ENCODE measurements around the gene GNAL.

GNAL gene

DNA sequence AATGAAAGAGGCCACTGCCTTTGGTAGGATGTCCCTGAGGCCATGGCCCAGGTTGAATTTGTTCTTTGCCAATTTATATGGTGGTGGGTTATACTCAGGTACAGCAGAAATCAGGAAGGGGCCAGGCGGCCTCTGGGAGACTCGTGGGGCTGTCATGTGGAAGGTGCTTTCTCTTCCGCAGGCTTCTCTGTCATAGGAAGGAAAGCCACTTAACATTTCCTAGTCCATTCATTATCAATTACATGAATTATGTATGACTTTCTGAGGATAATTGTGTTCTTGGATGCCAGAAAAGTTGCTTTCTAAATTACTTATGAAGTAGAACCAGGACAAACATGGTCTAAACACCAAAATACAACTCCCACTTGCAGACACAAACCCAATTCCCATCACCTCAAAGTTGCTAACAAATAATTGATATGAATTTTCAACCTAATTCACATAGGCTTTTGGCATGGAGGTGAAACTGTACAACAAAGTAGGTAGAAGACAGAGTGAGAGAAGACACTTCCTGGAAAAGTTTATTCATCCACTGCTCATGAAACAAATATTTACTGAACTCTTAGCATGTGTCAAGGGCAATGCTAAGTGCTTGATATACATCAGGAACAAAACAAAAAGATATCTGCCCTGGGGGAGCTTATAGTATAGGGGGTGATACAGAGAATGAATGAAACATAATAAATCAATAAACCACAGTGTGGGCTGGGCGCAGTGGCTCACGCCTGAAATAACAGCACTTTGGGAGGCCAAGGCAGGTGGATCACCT lies 111.7 kb downstream of the GNAL start:
- FAIRE-seq: no peak
- no peak for DNase-seq (ENCODE audit: insufficient read length, low spot score)

DNA sequence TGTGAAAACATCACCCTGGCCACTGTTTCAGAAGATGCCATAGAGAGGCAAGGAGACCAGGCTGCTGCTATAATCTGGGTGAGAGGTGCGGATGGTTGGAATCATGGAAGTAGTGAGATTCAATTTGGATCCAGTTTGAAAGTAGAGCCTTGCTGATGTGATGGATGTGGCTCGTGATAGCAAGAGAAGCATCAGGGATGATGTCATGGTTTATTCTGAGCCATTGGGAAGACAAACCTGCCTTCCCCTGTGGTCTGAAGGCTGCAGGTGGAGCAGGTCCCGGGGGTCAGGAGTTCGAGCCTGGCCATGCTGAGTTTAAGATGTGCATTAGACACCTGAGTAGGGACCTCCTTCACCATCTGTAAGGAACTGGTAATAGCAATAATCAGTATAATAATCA lies 112.5 kb downstream of the GNAL start:
- DNase-seq (ENCODE audit: insufficient read length, low spot score): no peak
- FAIRE-seq: no peak

DNA sequence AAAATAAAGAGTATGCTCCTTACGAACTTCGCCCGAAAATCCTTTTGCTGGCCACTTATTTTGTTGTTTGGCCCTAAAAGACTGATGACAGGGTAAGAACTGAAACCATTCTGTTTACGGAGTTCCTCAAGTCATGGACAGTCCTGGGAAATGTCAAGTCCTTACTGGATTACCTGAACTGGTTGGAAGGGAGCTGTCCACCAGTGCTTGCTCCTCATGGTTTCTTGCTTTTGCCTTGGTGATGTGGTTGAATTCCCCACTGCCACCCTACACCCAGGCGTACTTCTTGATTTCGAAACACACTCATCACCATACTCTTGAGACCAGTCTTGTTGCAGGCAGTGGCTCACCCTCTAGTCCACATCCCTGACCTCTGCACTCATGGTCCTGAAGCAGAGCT lies 113.1 kb downstream of the GNAL start:
- FAIRE-seq: no peak
- no peak for DNase-seq (ENCODE audit: insufficient read length, low spot score)

GRCh38 chr18:11802586-11802985 lies 113.5 kb downstream of the GNAL start:
- no peak for FAIRE-seq

DNA sequence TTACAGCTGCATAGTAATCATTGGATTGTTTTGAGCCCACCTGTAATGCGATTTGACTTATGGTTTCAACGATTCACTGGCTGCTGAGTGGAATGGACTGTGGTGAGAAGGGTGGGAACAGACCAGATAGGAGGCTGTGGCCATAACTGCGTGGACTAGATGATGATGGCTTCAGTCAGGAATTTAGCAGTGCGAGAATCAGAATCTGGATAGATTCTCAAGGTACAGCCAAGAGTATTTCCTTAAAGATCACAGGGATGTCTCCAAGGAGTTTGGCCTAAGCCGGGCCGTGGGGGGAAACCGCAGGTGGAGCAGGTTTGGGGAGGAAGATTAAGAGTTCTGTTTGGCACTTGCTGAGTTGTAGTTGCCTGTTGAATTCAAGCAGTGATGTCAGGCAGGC lies 118.2 kb downstream of the GNAL start:
- no peak for FAIRE-seq
- no peak for DNase-seq (ENCODE audit: insufficient read length, low spot score)

More at GRCh38 chr18:11802586-11802985, 113.5 kb downstream of the GNAL start:
- no peak for DNase-seq (ENCODE audit: insufficient read length, low spot score)

DNA sequence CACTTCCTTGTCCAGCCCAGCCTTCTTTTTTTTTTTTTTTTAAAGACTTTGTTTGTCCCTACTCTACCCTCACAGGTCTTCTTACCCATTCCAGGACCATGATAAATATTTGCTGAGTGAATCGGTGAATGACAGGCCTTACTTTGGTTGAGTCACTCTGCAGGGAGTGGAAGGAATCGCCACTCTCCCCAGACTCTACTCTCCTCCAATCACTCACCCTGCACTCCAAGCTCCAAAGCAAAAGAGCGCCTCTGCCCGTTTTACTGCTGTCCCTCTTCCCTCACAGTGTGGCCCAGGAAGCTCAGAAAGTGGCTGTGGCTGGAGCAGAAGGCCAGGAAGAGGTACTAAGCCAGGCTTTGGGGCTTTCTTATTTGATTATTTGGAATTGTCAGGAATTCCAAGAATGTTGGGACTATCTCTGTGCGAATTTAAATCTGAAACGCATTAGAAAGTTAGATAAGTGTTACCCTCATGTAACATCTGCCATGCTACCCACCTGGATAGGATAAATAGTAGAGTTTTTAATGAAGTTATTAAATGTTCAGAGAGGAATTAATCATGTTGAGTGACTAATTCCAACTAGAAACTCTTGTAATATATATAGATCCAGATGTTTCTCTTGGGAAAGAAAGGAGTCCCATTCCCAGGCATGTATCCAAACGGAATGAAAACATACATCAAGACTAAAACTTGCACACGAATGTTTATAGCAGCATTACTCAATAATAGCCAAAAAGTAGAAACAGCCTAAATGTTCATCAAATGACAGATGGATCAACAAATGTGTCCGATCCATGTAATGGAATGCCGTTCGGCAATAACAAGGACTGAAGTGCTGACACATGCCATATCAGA lies 119.2 kb downstream of the GNAL start:
- DNase-seq (ENCODE audit: insufficient read length, low spot score) (peak; percentile 41), FAIRE-seq (no peak)

DNA sequence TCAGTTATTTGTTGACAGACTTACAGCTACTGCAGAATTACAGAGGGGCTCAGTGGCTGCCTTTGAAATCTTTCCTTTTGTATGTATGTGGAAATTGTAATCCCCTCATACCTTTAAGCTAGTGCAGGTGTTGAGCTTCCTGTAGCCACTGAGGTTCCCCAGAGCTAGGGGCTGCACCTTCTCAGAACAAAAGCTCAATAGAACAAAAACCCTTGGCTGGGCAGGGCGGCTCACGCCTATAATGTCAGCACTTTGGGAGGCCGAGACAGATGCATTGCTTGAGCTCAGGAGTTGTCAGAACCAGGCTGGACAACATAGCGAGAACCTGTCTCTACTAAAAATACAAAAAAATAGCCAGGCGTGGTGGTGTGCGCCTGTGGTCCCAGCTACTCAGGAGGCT lies 120.8 kb downstream of the GNAL start:
- DNase-seq (ENCODE audit: insufficient read length, low spot score) (no peak), FAIRE-seq (no peak)

DNA sequence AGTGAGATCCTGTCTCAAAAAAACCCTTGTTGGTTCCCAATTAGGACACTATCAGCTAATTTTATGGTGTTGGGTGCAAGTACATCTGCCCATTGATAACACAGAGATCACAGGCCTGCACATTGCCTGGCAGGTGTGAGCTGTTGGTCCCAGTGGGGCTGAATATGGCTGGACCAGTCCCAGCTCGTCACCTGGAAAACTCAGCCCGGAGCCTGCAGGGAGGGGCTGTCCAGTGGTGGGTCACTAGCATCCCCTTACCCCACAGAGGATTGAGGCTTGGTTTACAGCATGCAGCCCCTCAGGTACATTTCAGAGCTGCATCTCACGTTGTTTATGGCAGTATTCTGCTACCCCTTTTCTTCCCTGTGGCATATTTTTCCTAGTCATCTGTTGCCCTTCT lies 121.3 kb downstream of the GNAL start:
- FAIRE-seq (no peak), DNase-seq (ENCODE audit: insufficient read length, low spot score) (no peak)

GRCh38 chr18:11811009-11811408 lies 121.9 kb downstream of the GNAL start:
- FAIRE-seq (no peak), DNase-seq (ENCODE audit: insufficient read length, low spot score) (no peak)

DNA sequence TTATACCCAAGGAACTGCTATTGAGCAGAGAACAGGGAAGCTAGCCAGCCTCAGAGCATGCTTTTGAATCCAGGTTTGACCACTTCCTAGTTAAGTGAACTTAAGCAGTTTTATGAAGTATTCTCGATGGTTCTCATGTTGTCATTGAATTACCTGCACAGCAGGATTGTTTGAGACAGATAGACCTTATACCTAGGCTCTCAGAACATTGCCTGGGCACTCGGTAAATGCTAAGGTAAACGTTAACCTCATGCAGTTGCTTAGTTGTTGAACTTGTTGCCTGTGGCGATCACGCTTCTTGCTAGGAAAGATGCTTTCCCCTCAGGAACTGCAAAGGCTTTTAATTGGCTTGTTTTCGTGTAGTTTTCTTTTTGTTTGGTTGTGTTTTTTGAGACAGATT lies 128.2 kb downstream of the GNAL start:
- no peak for DNase-seq (ENCODE audit: insufficient read length, low spot score)
- FAIRE-seq: no peak

GRCh38 chr18:11818486-11819203 lies 129.6 kb downstream of the GNAL start:
- DNase-seq (ENCODE audit: insufficient read length, low spot score): no peak
- no peak for FAIRE-seq

GRCh38 chr18:11819938-11820337 lies 130.9 kb downstream of the GNAL start:
- no peak for FAIRE-seq
- DNase-seq (ENCODE audit: insufficient read length, low spot score): no peak

DNA sequence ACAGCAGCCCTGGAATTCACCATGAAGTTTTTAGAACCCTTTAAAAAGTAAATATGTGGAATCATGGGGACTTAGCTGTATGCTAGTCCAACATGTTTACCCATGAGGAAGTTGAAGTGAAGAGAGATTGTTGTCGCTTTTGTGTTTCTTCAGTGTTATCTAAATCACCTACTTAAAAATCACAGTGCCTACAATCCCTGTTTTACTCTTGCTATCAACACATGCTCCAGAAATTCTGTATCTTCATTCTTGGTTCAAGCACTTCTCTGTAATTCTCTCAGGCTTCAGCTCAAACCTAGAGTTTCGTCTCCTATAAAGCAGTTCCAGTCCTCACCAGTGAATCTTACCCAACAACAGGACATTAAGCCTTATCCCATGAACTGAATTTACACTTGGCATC lies 131.6 kb downstream of the GNAL start:
- FAIRE-seq (no peak), DNase-seq (ENCODE audit: insufficient read length, low spot score) (no peak)

- FAIRE-seq: no peak
- DNase-seq (ENCODE audit: insufficient read length, low spot score): no peak
Measured at GRCh38 chr18:11821208-11821607, 132.1 kb downstream of the GNAL start.

- DNase-seq (ENCODE audit: insufficient read length, low spot score) (no peak), FAIRE-seq (no peak)
Measured at GRCh38 chr18:11821643-11822237, 132.7 kb downstream of the GNAL start.

DNA sequence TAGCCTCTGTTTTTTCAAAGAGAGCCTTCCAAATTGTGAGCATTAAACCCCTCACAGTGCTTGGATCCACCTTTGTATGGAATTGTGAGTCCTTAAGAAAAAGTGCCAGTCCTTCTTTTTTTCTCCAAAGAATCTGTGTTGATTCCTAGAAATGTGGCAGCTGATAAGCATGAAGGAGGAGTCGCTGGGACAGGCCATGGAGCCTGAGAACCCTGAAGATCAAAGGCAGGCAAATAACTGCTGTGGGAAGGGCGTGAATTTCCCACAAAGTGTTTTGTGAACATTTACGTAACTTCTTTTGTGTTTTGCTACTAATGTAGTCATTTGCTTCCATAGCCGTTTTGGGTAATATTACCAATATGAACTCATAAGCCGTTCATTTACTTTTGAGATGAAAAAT lies 134.5 kb downstream of the GNAL start:
- FAIRE-seq: no peak
- no peak for DNase-seq (ENCODE audit: insufficient read length, low spot score)

GRCh38 chr18:11826836-11827235 lies 137.8 kb downstream of the GNAL start:
- no peak for FAIRE-seq
- no peak for DNase-seq (ENCODE audit: insufficient read length, low spot score)

GRCh38 chr18:11828786-11829432 lies 139.8 kb downstream of the GNAL start:
- FAIRE-seq (no peak), DNase-seq (ENCODE audit: insufficient read length, low spot score) (no peak)

DNA sequence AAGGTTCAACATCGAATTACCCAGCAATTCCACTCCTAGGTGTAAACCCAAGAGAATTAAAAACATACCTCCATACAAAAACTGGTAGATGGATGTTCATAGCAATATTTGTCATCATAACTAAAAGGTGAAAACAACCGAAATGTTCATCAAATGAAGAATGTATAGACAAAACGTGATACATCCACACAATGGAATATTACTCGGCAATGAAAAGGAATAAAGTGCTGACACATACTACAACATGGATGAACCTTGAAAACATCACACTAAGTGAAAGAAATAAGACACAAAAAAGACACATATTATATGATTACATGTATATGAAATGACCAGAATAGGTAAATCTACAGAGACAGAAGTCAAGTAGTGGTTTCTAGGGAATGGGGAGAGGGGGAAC lies 141.5 kb downstream of the GNAL start:
- DNase-seq (ENCODE audit: insufficient read length, low spot score) (no peak), FAIRE-seq (no peak)

DNA sequence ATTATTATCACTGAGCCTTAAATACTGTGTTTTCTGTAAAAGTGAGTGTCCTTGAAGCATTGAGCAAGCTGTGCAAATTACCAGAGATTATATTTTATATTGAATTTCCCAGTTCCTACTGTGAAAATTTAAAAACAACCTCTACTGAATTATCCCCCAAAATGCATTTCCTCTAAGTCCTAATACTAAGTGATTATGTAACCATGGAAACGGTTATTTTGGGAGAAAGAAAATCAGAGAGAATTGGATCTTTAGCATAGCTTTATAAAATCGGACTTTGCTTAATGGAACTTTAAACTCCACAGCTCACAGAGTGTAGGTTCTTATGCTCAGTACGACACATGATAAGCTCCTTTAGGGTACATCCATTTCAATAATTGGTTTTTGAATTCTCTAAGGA lies 142.9 kb downstream of the GNAL start:
- FAIRE-seq (no peak), DNase-seq (ENCODE audit: insufficient read length, low spot score) (no peak)

- FAIRE-seq: no peak
- no peak for DNase-seq (ENCODE audit: insufficient read length, low spot score)
Measured at GRCh38 chr18:11834772-11835171, 145.7 kb downstream of the GNAL start.
